ENCODE measurements around the gene CABP2. TPM values are rescaled to one million over a fixed set of nuclear protein-coding genes. Genes with fewer than 3 reads are reported as not detected.

The CABP2 gene
- total RNA-seq, 2 donors from 2014 or later, result not detected

- DNase-seq (ENCODE audit: low spot score) (no peak), ATAC-seq (ENCODE audit: insufficient number of reproducible peaks, low FRiP score, low read depth) (no peak)
- Histone ChIP-seq H3K27ac (no peak overlapping the region), H3K27me3 (replicated peaks; ENCODE audit: insufficient read depth) (no peaks in the 10 kb centered on the region), H3K4me3 (no peak overlapping the region), H3K9me3 (no peaks in the 10 kb centered on the region), H3K36me3 (peaks cover 7% of the 10 kb centered on the region), H3K4me1 (ENCODE audit: control insufficient read depth in 1 of 2, low read depth in 2 of 2) (peaks cover 9 to 29% of the 10 kb centered on the region in 2 donors)
- TF ChIP-seq CTCF (IDR thresholded peaks at IDR 0.05), result no peak
These were observed 22.2 kb downstream of the CABP2 start for GRCh38 chr11:67500831-67501715.

GRCh38 chr11:67500484-67500821 is 22.8 kb downstream of the CABP2 start:
- no peak for TF ChIP-seq CTCF (IDR thresholded peaks at IDR 0.05)
- H3K36me3 ChIP-seq, result peaks cover 13% of the 10 kb centered on the region

GRCh38 chr11:67499808-67500483 is 23.3 kb downstream of the CABP2 start:
- Histone ChIP-seq H3K4me3 (no peak overlapping the region), H3K4me1 (ENCODE audit: control insufficient read depth in 1 of 2, low read depth in 2 of 2) (peaks cover 5 to 17% of the 10 kb centered on the region in 2 donors), H3K27ac (no peak overlapping the region), H3K9me3 (no peaks in the 10 kb centered on the region), H3K36me3 (peaks cover 15% of the 10 kb centered on the region), H3K27me3 (replicated peaks; ENCODE audit: insufficient read depth) (no peaks in the 10 kb centered on the region)
- ATAC-seq (ENCODE audit: insufficient number of reproducible peaks, low FRiP score, low read depth) (no peak), DNase-seq (ENCODE audit: low spot score) (no peak)
- TF ChIP-seq CTCF (IDR thresholded peaks at IDR 0.05), result no peak

More at GRCh38 chr11:67500484-67500821, 22.8 kb downstream of the CABP2 start:
- Histone ChIP-seq H3K27me3 (replicated peaks; ENCODE audit: insufficient read depth) (no peaks in the 10 kb centered on the region), H3K4me1 (ENCODE audit: control insufficient read depth in 1 of 2, low read depth in 2 of 2) (peaks cover 7 to 22% of the 10 kb centered on the region in 2 donors), H3K4me3 (no peak overlapping the region), H3K9me3 (no peaks in the 10 kb centered on the region), H3K27ac (no peak overlapping the region)
- ATAC-seq (ENCODE audit: insufficient number of reproducible peaks, low FRiP score, low read depth), result no peak
- no peak for DNase-seq (ENCODE audit: low spot score)

GRCh38 chr11:67498544-67498972 is 24.7 kb downstream of the CABP2 start:
- Histone ChIP-seq H3K27ac (no peak overlapping the region), H3K4me1 (ENCODE audit: control insufficient read depth in 1 of 2, low read depth in 2 of 2) (peaks cover under 1 to 3% of the 10 kb centered on the region in 2 donors), H3K36me3 (peaks cover 19% of the 10 kb centered on the region), H3K4me3 (no peak overlapping the region), H3K9me3 (no peaks in the 10 kb centered on the region), H3K27me3 (replicated peaks; ENCODE audit: insufficient read depth) (no peaks in the 10 kb centered on the region)
- ATAC-seq (ENCODE audit: insufficient number of reproducible peaks, low FRiP score, low read depth), result no peak
- TF ChIP-seq CTCF (IDR thresholded peaks at IDR 0.05), result no peak
- no peak for DNase-seq (ENCODE audit: low spot score)

- no peak for ATAC-seq (ENCODE audit: insufficient number of reproducible peaks, low FRiP score, low read depth)
These were observed 25.5 kb downstream of the CABP2 start for GRCh38 chr11:67497656-67498291.

More at GRCh38 chr11:67497656-67498291, 25.5 kb downstream of the CABP2 start:
- Histone ChIP-seq H3K4me3 (no peak overlapping the region), H3K36me3 (peaks cover 26% of the 10 kb centered on the region), H3K27me3 (replicated peaks; ENCODE audit: insufficient read depth) (no peaks in the 10 kb centered on the region), H3K4me1 (ENCODE audit: control insufficient read depth in 1 of 2, low read depth in 2 of 2) (no peaks in the 10 kb centered on the region), H3K9me3 (no peaks in the 10 kb centered on the region), H3K27ac (no peak overlapping the region)
- no peak for DNase-seq (ENCODE audit: low spot score)
- no peak for TF ChIP-seq CTCF (IDR thresholded peaks at IDR 0.05)

All from thoracic aorta (tissue), 2 donors.